ENCODE results near the gene DECR2. TPM values are rescaled to one million over a fixed set of nuclear protein-coding genes. Genes with fewer than 3 reads are reported as not detected.
"Not testable (repeated sequence)": the region's sequence is repeated elsewhere in the genome, so short reads cannot be mapped to it uniquely, and the experiment has no call there.

Gene DECR2
- total RNA-seq, 2 experiments from 2014 or later: 8.0 to 14.4 TPM

- no peak for TF ChIP-seq EZH2phosphoT487 (IDR thresholded peaks at IDR 0.05; ENCODE audit: borderline replicate concordance, low read depth, low read length)
- TF ChIP-seq CTCF (conservative IDR thresholded peaks at IDR 0.05; ENCODE audit: low read length): no peak
- POLR2A ChIA-PET: no interaction called here
- CTCF ChIA-PET (ENCODE audit: unreplicated experiment): no interaction called here
- Histone ChIP-seq H2AFZ (ENCODE audit: low read length) (no peak overlapping the region), H3K9me3 (ENCODE audit: low read length) (no peaks in the 10 kb centered on the region), H3K4me1 (ENCODE audit: insufficient read depth, low read length, poor library complexity, severe bottlenecking) (peaks cover 2% of the 10 kb centered on the region), H4K20me1 (ENCODE audit: insufficient read depth, low read length) (no peaks in the 10 kb centered on the region), H3K4me2 (ENCODE audit: low read length) (no peak overlapping the region), H3K36me3 (ENCODE audit: insufficient read depth, low read length) (peaks cover 42% of the 10 kb centered on the region; the same call in 1 of the 2 replicates), H3K9me2 (ENCODE audit: insufficient read depth, low read length) (no peaks in the 10 kb centered on the region), H3K4me3 (ENCODE audit: low read depth, low read length, poor library complexity, severe bottlenecking) (no peak overlapping the region), H3K79me2 (ENCODE audit: insufficient read depth, low read depth, low read length) (no peaks in the 10 kb centered on the region), H3K27ac (ENCODE audit: low read depth, low read length, poor library complexity, severe bottlenecking) (no peak overlapping the region)
- no TSS peak for BruUV-seq (replicated peaks)
- DNase-seq (ENCODE audit: low spot score): no peak
- intact Hi-C loops (cut with micrococcal nuclease; ENCODE audit: unreplicated experiment): no loop called here
These were observed 25.5 kb upstream of the DECR2 start for GRCh38 chr16:375927-376816.

DNA sequence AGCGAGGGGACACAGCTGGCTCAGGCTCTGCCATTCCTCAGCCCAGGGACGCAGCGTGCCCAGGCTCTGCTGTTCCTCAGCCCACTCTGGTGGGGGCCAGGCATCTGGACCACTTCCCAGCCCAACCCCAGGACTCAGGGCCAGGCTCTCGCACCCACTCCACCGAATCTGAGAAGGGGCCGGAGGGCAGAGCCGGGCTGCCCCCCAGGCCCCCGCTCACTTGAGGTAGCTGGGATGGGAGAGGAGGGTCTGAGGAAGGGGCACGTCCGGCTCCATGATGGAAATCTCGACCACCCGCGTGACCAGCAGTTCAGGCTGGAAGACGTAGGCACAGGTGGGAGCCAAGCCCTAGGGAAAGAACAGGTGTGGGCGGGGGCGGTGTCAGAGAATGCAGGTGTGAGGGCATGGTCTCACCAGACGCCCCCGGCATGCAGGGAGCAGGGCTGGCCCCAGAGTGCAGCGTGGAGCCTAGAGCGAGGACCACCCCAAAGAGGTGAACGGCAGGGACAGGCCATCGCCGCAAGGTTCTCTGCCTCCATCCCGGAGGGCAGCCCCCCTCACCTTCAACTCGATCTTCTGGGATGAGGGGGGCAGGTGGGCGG, 24.8 kb upstream of the DECR2 start:
- no TSS peak for BruUV-seq (replicated peaks)
- ChIA-PET CTCF (ENCODE audit: unreplicated experiment) (no interaction called here), POLR2A (no interaction called here)
- Histone ChIP-seq H3K79me2 (ENCODE audit: insufficient read depth, low read depth, low read length) (no peaks in the 10 kb centered on the region), H3K36me3 (ENCODE audit: insufficient read depth, low read length) (peaks cover 37% of the 10 kb centered on the region; the same call in 1 of the 2 replicates), H3K9me2 (ENCODE audit: insufficient read depth, low read length) (no peaks in the 10 kb centered on the region), H3K9me3 (ENCODE audit: low read length) (no peaks in the 10 kb centered on the region), H3K4me2 (ENCODE audit: low read length) (no peak overlapping the region), H2AFZ (ENCODE audit: low read length) (no peak overlapping the region), H3K27ac (ENCODE audit: low read depth, low read length, poor library complexity, severe bottlenecking) (no peak overlapping the region), H4K20me1 (ENCODE audit: insufficient read depth, low read length) (no peaks in the 10 kb centered on the region), H3K4me3 (ENCODE audit: low read depth, low read length, poor library complexity, severe bottlenecking) (no peak overlapping the region), H3K4me1 (ENCODE audit: insufficient read depth, low read length, poor library complexity, severe bottlenecking) (no peaks in the 10 kb centered on the region)
- TF ChIP-seq EZH2phosphoT487 (IDR thresholded peaks at IDR 0.05; ENCODE audit: borderline replicate concordance, low read depth, low read length): no peak
- no peak for DNase-seq (ENCODE audit: low spot score)
- intact Hi-C loops (cut with micrococcal nuclease; ENCODE audit: unreplicated experiment): no loop called here

DNA sequence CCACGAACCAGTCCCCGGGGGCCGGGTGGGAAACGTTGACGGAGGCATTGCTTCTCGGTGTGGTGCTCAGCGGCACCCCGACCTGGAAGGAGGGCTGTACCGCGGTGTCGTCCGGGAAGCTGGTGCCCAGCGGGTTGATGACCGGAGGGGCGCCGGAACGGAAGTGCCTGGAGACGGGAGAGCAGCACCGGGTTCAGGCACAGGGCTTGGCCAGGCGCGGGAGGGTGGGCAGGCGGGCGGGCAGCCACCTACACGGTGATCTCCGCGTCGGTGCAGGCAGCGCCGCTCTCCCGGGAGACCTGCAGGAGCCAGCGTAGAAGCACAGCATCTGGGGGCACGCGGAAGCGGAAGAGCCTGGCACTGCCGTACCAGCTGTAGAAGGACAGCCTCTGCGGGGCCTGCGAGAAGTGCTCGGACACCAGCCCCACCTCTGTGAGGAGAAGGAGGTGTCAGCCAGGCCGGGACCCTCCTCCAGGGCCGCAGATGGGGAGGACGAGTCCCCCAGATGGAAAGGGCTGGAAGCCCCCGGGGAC, 24.2 kb upstream of the DECR2 start:
- Histone ChIP-seq H3K4me1 (ENCODE audit: insufficient read depth, low read length, poor library complexity, severe bottlenecking) (no peaks in the 10 kb centered on the region), H4K20me1 (ENCODE audit: insufficient read depth, low read length) (no peaks in the 10 kb centered on the region), H3K9me2 (ENCODE audit: insufficient read depth, low read length) (no peaks in the 10 kb centered on the region), H3K79me2 (ENCODE audit: insufficient read depth, low read depth, low read length) (no peaks in the 10 kb centered on the region), H2AFZ (ENCODE audit: low read length) (no peak overlapping the region), H3K4me3 (ENCODE audit: low read depth, low read length, poor library complexity, severe bottlenecking) (no peak overlapping the region), H3K9me3 (ENCODE audit: low read length) (no peaks in the 10 kb centered on the region), H3K27ac (ENCODE audit: low read depth, low read length, poor library complexity, severe bottlenecking) (no peak overlapping the region), H3K4me2 (ENCODE audit: low read length) (no peak overlapping the region), H3K36me3 (ENCODE audit: insufficient read depth, low read length) (peaks cover 33% of the 10 kb centered on the region; the same call in 1 of the 2 replicates)
- no TSS peak for BruUV-seq (replicated peaks)
- intact Hi-C loops (cut with micrococcal nuclease; ENCODE audit: unreplicated experiment): no loop called here
- CTCF ChIA-PET (ENCODE audit: unreplicated experiment): no interaction called here
- DNase-seq (ENCODE audit: low spot score): no peak
- POLR2A ChIA-PET: no interaction called here
- TF ChIP-seq EZH2phosphoT487 (IDR thresholded peaks at IDR 0.05; ENCODE audit: borderline replicate concordance, low read depth, low read length) (no peak), CTCF (conservative IDR thresholded peaks at IDR 0.05; ENCODE audit: low read length) (no peak)

- H2AFZ ChIP-seq (ENCODE audit: low read length); H3K4me3 ChIP-seq (ENCODE audit: low read depth, low read length, poor library complexity, severe bottlenecking); H3K9me3 ChIP-seq (ENCODE audit: low read length); H3K27ac ChIP-seq (ENCODE audit: low read depth, low read length, poor library complexity, severe bottlenecking); BruUV-seq (replicated peaks); POLR2A ChIA-PET; H3K9me2 ChIP-seq (ENCODE audit: insufficient read depth, low read length); intact Hi-C loops (cut with micrococcal nuclease; ENCODE audit: unreplicated experiment); CTCF ChIA-PET (ENCODE audit: unreplicated experiment); H3K4me2 ChIP-seq (ENCODE audit: low read length); DNase-seq (ENCODE audit: low spot score); H4K20me1 ChIP-seq (ENCODE audit: insufficient read depth, low read length); H3K79me2 ChIP-seq (ENCODE audit: insufficient read depth, low read depth, low read length); H3K4me1 ChIP-seq (ENCODE audit: insufficient read depth, low read length, poor library complexity, severe bottlenecking): not testable (repeated sequence)
- H3K36me3 ChIP-seq (ENCODE audit: insufficient read depth, low read length): peaks cover 30% of the 10 kb centered on the region; the same call in 1 of the 2 replicates
These were observed 23.4 kb upstream of the DECR2 start for GRCh38 chr16:378113-378820.

Data from OCI-LY7 (cell line).